Islet precursor cell (in vitro differentiated cells): ENCODE data around the gene RFK.

Experiments
- DNase-seq: peaks from one replicate; pipeline ENCODE4 v3.0.0-alpha.2; 2018

RFK gene

DNA sequence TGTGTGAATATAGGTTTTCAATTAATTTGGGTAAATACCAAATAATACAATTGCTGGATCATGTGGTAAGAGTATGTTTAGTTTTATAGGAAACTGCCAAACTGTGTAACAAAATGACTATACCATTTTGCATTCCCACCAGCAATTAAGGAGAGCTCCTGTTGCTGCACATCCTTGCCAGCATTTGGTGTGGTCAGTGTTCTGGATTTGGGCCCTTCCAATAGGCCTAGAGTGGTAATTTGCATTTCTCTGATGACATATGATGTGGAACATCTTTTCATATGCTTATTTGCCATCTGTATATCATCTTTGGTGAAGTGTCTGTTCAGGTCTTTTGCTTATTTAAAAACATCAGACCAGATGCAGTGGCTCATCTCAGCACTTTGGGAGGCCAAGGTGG is 11.6 kb upstream of the RFK start:
- DNase-seq = no peak

DNA sequence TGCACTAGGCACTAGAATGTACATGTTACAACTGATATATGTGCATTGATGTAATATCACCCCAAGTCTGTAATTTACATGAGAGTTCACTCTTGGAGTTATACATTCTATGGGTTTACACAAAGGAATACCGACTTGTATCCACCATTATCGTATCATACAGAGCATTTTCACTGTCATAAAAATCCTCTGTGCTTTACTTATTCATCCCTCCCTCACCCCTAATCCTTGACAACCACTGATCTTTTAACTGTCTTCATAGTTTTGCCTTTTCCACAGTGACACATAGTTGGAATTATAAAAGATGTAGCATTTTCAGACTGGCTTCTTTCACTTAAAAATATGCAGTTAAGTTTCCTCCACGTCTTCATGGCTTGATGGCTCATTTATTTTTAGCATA is 11.1 kb upstream of the RFK start:
- DNase-seq = no peak

DNA sequence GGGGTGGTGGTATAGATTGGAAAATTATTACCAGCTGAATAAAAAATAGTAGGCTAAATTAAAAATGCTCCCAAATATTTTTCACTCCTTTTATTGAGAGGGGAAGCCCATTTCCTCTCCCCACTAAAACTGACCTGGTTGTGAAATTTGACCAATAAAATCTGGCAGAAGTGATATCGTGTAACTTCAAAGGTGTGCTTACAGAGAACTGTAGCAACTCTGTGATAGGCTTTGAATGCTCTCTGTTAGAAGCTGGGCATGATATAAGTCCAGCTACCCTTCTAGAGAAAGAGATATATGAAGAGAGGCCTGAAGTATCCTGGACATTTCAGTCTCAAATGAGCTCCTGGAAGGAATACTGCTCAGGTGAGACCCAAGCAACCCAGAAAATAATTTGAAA is 10.2 kb upstream of the RFK start:
- no peak for DNase-seq

DNA sequence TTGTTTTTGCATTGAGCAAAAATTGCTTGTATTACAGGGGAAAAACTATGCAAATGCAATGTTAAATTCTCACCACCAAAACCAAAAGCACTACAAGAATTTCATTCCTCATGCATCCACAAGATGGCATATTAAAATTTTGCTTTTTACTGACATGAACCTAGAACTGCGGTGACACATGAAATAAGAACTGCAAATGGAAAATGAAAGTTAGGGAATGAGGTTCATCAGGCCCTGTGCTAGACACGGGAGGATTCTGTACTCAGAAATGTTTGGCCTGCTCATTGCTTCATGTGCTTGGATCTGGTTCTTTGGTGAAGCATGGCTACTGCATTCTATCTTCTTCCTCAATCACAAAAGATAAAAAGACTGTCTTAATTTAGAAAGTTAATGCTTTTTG is 9.1 kb upstream of the RFK start:
- no peak for DNase-seq

DNA sequence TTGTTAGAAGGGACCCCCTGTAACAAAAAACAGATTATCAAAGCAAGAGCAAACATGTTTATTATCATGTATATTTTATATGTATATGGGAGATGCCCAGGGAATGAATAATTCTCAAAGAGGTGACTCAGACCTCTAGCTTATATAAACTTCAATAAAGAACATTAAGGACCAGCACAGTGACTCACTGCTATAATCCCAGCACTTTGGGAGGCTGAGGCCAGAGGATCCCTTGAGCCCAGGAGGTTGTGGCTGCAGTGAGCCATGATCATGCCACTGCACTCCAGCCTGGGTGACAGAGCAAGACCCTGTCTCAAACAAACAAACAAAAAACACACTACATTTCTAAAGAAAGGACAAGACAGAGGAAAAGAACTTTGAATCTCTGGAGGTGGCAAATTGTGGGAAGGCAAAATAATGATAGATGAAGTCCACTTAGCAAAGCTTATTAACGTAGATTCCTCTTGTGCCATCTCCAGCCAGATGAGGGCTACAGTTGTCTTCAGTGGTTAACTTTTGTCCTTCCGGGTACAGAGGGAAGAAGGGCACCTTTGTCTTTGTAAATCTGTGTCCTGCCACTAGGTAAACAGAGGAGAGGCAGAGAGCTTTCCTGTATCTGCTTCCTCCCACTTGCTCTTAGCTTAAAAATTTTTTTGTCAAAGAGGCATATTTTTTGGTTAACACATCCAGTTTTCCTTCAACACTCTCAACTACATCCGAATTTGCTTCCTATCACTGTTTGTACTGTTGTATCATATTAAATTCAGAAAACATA is 7.5 kb upstream of the RFK start:
- no peak for DNase-seq

DNA sequence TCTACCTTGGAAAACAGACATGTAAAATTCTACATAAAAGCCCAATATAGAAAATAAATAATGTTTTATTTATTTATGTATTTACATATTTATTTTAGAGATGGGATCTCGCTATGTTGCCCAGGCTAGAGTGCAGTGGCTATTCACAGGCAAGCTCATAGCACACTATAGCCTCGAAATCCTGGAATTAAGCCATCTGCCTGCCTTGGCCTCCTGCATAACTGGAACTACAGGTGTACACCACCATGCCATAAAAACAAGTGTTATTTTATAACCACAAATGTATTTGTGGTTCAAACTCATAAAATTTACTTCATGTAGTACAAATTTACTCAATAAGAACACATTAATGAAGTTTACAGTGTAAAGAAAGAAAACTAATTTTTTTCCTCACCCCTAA is 7.0 kb upstream of the RFK start:
- no peak for DNase-seq

DNA sequence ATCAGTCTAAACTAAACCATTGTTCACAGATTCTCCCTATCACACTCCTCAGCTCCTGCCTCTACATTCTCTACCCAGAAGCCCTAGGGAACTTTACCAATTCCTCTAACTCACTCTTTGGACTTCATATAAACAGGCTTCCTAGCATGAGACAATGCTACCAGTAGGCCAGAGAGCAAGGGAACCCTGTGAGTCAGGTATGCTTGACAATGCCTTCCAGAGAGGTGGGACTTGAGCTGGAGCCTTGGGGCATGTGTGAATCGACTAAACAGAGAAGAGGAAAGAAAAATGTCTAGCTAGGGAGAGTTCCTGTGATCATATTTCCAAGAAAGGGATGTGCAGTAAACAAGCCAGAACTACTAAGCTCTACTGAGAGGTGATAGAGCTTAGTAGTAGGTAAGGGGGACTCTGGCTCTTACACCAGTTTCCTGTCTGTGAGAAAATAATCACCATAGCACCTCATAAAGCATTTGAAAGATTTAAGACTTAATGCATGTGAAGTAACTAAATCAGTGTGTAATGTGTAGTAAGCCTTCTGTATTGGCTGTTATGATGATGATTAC is 6.4 kb upstream of the RFK start:
- peak; percentile 74 for DNase-seq

DNA sequence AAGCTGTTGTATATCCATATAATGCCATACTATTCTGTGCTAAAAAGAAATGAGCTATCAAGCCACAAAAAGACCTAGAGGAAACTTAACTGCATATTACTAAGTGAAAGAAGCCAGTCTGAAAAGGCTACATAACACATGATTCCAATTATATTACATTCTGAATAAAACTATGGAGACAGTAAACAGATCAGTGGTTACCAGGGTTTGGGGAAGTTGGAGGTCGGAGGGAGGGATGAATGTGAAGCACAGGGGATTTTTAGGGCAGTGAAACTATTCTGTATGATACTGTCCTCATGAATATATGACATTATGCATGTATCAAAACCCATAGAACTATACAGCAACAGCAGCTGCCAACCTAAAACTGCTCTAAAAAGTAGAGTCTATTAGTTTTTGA is 5.6 kb upstream of the RFK start:
- DNase-seq = no peak

DNA sequence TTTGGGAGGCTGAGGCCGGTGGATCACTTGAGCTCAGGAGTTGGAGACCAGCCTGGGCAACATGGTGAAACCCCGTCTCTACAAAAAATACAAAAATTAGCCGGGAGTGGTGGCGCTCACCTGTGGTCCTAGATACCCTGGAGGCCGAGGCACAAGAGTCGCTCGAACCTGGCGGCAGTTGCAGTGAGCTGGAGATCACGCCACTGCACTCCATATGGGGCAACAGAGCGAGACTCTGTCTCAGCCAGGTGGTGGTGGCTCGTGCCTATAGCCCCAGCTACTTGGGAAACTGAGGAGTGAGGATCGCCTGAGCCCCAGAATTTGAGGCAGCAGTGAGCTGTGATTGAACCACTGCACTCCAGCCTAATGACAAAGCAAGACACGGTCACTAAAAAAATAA is 2.4 kb upstream of the RFK start:
- DNase-seq = no peak

DNA sequence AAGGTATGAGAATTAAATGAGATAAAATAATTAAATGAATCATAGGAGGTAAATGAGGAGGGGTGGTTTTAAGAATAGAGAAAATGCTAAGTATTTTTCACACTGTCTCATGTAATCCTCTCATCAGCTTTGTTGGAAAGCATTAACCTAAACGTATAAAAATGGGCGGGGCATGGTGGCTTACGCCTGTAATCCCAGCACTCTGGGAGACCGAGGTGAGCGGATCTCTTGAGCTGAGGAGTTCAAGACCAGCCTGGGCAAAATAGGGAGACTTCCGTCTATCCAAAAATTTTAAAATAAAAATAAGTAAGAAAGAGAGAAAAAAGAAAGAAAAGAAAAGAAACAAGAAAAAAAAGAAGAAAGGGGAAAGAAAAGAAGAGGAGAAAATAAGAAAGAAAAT is 1.9 kb upstream of the RFK start:
- no peak for DNase-seq

DNA sequence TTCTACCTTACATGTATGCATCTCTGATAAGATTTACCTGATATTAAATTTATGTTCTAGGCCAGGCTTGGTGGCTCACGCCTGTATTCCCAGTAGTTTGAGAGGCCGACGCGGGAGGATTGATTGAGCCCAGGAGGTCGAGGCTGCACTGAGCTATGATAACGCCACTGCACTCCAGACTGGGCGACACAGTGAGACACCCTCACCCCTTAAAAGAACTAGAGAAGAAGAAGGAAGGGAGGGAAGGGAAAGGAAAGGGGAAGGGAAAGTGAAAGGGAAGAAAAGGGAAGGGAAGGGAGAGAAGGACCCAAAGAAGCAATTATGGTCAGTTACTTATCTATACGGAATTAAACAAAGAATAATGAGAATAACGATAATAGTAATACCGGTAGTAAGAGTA is 1.2 kb upstream of the RFK start:
- DNase-seq = no peak

DNA sequence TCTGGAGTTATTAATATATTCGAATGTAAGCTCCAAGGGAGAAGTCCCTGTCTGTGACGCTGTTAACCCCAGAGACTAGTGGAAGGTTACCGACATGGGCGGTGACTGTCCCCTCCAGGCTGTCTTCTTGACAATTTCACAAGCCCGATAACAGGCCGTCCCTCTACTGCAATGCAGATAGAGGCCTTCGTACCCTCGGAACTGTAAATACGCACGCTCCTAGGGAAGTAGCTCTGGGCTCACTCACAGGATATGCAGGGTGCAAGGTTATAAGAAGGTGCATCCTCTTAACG is 680 bp upstream of the RFK start:
- DNase-seq = peak; percentile 89

DNA sequence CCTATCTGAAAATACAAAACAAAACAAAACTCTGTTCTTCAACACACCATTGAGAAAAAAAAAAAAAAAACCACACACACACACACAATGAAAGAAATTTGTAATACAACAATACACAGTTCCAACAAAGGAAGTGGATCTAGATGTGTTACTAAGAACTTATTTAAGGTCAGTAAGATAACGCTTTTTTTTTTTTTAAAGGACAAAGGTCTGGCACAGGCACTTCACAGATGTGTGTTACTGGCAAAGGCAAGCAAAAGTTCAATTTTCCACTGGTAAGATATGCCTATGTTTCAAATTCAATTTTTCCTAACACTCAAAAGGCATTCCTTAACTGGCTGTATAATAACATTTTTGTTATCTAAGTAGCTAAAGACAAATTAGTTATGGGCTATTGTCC is 3.6 kb downstream of the RFK start:
- no peak for DNase-seq

DNA sequence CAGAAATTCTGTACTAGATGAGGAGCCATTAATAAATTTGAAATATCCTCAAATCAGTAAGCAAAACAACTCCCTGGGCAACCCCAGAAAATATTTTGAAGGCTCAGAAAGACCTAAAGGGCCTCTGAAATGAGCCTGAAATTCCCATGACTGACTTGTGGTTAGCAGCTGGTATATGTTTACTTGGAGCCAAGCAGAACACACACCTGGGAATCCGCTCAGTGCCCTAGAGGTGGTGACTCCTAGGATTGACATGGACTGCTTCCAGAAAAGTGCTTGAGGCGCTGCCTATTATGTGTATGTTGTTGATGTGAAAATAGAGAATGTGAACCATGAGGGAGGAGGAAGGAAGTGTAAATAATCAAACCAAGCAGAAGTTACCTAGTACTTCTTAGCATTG is 14.7 kb downstream of the RFK start:
- peak; percentile 95 for DNase-seq

DNA sequence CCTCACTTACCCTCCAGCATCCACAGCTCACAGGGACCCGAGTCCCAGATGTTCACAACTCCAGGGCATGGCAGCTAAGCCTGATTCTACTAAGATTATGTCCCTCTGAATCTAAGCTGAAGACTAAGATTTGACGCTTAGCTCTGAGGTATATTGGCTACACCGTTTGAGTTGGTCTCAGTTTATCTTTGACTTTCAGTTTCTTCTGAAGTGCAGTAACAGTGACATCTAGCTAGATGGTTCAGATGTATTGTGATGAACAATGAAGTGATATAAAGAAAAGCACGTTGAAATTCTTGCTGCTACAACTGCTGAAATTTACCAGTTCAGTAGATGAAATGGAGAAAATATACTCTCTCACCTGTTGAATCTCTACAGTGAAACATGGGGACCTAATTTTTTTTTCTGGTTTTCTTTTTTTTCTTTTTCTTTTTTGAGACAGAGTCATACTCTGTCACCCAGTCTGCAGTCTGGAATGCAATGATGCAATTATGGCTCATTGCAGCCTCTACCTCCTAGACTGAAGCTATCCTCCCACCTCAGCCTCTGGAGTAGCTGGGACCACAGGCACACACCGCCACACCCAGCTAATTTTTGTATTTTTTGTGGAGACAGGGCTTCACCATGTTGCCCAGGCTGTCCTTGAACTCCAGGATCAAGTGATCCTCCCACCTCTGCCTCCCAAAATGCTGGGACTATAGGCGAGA is 15.7 kb downstream of the RFK start:
- DNase-seq = no peak

DNA sequence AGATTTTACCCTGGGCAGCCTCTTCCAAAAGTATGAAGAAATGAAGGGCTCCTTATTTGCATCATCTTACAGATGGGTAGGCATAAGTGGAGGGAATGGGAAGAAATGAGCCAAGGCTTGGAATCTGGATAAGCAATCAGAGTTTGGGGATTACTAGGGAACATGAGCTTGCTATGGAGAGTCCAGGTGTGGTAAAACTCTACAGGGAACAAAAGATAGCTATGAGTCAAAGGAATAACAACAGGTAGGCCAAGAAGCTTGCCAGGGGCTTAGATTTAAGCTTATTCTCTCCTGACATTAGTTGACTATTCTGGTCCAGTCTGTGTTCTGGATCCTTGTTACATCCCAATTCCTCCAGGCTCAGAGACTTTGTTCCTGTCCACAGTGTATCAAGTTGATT is 16.4 kb downstream of the RFK start:
- no peak for DNase-seq

DNA sequence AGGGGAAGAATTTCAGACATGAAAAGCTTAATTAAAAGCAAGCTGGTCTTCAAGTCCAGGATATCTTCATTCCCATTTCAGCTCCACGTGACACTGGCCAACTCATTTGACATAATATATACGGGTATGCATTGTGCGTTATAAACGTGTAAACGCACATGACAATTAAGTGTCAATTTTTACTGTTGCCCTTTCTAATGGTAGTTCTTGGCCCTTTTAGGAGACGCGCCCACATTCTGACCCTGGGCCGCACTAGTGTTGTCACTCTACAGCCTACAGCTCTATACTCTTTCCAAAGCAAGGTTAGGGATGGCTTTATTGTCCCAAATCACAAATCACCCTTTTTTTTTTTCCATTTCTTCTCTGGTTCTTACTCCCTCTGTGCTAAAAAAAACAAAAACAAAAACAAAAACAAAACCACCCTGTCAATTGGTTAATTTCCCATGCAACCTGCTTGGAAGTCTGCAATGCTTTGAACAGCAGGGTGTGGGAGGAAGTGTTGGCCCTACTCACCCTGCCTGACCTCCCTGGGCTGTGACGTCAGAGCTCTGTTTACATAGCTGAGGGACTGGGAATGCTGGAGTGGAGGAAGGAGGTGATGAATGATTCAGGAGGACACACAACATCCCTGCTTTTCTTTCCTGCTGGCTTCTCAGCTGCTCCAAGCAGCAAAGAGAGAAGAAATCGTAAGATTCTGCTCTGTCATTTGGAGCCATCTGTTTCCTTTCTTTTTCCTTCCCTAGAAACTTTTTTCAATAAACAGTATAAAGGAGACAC is 19.3 kb downstream of the RFK start:
- peak; percentile 94 for DNase-seq

DNA sequence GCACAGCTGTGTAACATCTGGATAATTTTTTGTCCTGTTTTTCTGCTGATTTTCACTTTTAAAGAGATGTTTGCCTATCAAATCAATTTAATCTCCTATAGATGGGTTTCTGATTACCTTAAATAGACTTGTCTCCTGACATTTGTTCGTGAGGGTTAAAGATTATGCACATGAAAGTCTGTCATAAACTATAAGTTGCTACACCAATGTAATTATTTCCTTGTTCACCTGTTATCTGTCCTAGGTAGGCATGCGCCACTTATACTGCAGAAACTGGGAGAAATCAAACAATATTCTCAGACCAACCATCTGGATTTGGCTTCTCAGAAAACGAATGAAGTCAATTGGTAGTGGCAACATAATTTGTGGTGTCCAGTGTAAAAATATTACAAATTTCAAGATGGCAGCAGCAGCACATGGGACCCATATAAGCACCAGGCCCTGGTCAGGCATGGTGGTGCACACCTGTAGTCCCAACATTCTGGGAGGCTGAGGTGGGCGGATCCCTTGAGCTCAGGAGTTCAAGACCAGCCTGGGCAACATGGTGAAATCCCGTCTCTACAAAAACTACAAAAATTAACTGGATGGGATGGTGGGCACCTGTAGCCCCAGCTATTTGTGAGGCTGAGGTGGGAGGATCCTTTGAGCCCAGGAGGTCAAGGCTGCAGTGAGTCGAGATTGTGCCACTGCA is 20.3 kb downstream of the RFK start:
- no peak for DNase-seq

DNA sequence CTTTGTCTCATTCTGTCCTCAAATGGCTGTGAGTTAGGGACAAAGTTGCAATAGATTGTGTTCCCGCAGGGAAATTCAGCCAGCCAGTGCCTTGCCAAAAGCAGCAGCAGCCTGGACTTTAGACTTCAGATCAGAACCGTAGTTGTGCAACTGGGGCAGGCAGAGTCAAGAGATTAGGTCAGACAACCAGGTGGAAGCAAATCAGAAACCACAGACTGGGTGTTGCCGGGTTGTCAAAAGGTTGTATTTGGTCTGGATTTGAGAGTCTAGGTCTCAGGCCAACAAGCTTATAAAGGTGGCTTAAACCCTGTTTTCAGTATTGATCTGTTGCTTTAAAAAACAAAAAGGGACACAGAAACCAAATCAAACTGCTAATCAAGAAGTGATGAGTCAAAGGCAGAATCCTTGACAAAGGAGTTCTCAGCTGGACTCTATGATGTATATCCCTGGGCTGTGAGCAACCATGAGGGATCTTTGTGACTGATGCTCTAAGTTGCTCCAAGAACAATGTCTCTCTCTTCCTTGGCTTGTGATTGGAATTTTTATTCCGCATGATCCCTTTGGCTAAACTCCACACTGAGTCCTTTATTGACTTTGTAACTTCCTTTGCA is 20.9 kb downstream of the RFK start:
- no peak for DNase-seq

DNA sequence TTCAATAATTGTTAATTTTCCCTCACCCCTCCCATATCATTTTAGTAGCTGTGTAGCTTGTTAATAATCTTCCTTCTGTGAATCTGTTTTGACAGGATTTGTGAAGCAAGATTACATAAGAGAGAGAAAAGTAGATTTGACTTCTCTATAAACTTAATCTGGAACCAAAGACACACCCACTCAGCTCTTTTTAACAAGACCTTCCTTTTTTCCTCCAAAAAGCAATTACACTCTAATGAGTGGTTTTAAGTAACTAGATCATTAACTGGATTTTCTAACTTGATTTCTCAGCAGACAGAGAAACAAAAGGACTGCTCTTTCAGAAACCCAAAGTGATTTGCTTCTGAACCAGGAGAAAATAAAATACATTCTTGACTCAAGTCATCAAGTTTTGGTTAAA is 21.9 kb downstream of the RFK start:
- no peak for DNase-seq

DNA sequence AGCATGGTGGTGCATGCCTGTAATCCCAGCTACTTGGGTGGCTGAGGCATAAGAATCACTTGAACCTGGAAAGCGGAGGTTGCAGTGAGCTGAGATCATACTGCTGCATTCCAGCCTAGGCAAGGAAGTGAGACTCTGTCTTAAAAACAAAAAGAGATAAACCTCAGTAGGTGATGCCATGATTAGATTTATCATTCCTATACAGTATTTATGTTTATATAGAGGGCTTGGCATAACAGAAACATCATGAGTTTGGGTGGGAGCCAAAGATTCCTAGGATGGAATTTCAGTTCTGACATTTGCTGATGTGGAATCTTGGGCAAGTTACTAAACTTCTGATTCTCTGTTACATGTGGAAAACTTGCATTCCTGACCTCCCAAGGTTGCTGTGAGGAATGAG is 22.3 kb downstream of the RFK start:
- DNase-seq = no peak

DNA sequence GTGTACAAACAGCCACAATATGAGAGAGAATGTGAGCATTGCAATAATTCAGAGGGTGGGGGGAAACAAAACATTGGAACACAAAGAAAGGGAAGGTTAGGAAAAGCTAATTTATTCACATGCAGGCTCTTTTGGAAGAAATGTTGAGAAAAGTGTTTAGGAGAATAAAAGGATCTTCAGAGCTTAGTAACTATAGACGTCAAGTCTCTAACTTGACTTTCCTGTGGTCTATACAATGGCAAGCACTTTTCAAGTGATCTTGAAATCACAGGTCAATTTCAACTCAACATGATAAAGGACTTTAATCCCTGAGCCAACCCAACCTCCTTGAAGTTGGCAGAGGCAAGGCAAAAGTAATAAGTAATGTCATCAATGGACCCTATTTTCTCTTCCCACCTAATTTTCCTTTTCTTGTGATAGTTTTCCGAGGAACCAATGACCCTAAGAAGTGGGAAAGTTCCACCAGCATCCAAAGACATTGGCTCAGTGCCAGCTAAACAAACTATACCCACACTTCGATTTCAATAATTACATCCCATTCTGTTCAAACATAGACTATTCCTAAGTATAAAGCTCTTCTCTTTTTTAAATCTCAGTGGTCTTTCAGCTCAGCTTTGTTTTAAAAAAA is 23.7 kb downstream of the RFK start:
- DNase-seq = no peak
